H1 (cell line): ENCODE measurements around the gene ALDOC. TPM values are rescaled to one million over a fixed set of nuclear protein-coding genes. Genes with fewer than 3 reads are reported as not detected.

ENCODE experiments used
- BCL11A ChIP-seq, 2 experiments: IDR thresholded peaks; one replicate each; pipeline ENCODE4 v1.6.1; 2011; ENCODE audit warnings: low read depth in 2 of 2, low read length in 2 of 2, mild to moderate bottlenecking in 2 of 2
- CBX8 ChIP-seq: fragments of 300-800, 300-1000 bp; sonication (generic); IDR thresholded peaks from 2 replicates; pipeline ENCODE4 v1.7.1; 2016; ENCODE audit warnings: low read depth, low read length, borderline replicate concordance
- CHD7 ChIP-seq: fragments of 300-600 bp; sonication (generic); IDR thresholded peaks from 2 replicates; pipeline ENCODE4 v1.7.1; 2012; ENCODE audit warnings: low read length, moderate library complexity, mild to moderate bottlenecking, inconsistent platforms; ENCODE audit not compliant: insufficient replicate concordance
- CTBP2 ChIP-seq: IDR thresholded peaks from 2 replicates; pipeline ENCODE4 v1.7.0; 2011; ENCODE audit warnings: borderline replicate concordance, mild to moderate bottlenecking, moderate library complexity, mixed read lengths, low read length; ENCODE audit not compliant: insufficient read depth, insufficient read length
- EP300 ChIP-seq, 2 experiments: IDR thresholded peaks; 1 replicate in 1 of 2; 2 replicates in 1 of 2; pipeline ENCODE4 v1.6.1; 2011 to 2012; ENCODE audit warnings: low read depth in 2 of 2, low read length in 2 of 2, mild to moderate bottlenecking in 2 of 2, borderline replicate concordance in 1 of 2, inconsistent platforms in 1 of 2, moderate library complexity in 1 of 2
- EZH2 ChIP-seq: fragments of 200-600 bp; sonication (generic); IDR thresholded peaks from 2 replicates; pipeline ENCODE4 v1.7.1; 2012; ENCODE audit warnings: low read depth, mild to moderate bottlenecking, moderate library complexity, low read length, inconsistent platforms; ENCODE audit not compliant: severe bottlenecking
- GTF2F1 ChIP-seq: IDR thresholded peaks from 2 replicates; pipeline ENCODE4 v1.6.1; 2012; ENCODE audit warnings: low read depth, low read length, improper control_type of control experiment, borderline replicate concordance
- POU5F1 ChIP-seq: IDR thresholded peaks from 2 replicates; pipeline ENCODE4 v1.6.1; 2011; ENCODE audit warnings: low read depth, mild to moderate bottlenecking, low read length, moderate library complexity
- RBBP5 ChIP-seq: IDR thresholded peaks from 2 replicates; pipeline ENCODE4 v1.7.1; 2012; ENCODE audit warnings: low read depth, mild to moderate bottlenecking, inconsistent platforms, low read length, moderate library complexity, borderline replicate concordance
- TAF1 ChIP-seq: IDR thresholded peaks from 2 replicates; pipeline ENCODE4 v1.6.1; 2011; ENCODE audit warnings: mild to moderate bottlenecking, low read depth, low read length
- TEAD4 ChIP-seq: IDR thresholded peaks from 2 replicates; pipeline ENCODE4 v1.6.1; 2012; ENCODE audit warnings: low read depth, low read length, inconsistent platforms, mixed read lengths
- polyA plus RNA-seq, 7 experiments: library from polyadenylated mRNA; depleted of rRNA in 3 of 7; stranded (reverse) in 5 of 7; unstranded in 2 of 7; fragments of >200 nt in 5 of 7; fragments of 200-250 nt in 2 of 7; gene quantifications; 1 replicate in 5 of 7; 2 replicates in 1 of 7; 4 replicates in 1 of 7; pipeline versions ENCODE4 v1.2.1 to v1.2.3, GENCODE V29; 2011 to 2013; ENCODE audit warnings: missing spikeins in 2 of 7, mixed read lengths in 2 of 7
- total RNA-seq: library from RNA; stranded (reverse); fragmentation: NEBNext Ultra II Directional; extraction: Animal tissue kit (Norgen Biotek cat#: 25700); gene quantifications from 2 replicates; pipeline ENCODE4 v1.2.1, GENCODE V29; 2021

Gene ALDOC
- total and polyA plus RNA-seq, 2 of the 8 experiments (the other 6 are each of a cell fraction or from before 2014, with no cell fraction given): 51.6 to 103 TPM

GRCh38 chr17:28577466-28577824 lies 750 bp upstream of the ALDOC start (continued):
- TF ChIP-seq CHD7: no peak
- TF ChIP-seq POU5F1: no peak
- no peak for TF ChIP-seq RBBP5
- TF ChIP-seq EZH2: no peak
- no peak for TF ChIP-seq GTF2F1
- no peak for TF ChIP-seq CTBP2
- no peak for TF ChIP-seq BCL11A (IDR thresholded peaks at IDR 0.05; ENCODE audit: low read depth in 2 of 2, low read length in 2 of 2)
- TF ChIP-seq TEAD4: no peak
- TF ChIP-seq CBX8: no peak
- TF ChIP-seq TAF1: no peak
- TF ChIP-seq EP300 (IDR thresholded peaks at IDR 0.05; ENCODE audit: borderline replicate concordance in 1 of 2, low read depth in 2 of 2, low read length in 2 of 2): no peak
